Middle frontal gyrus (tissue), 1 donor: ENCODE measurements around the gene PCDHGC4.

ENCODE experiments used
- DNase-seq: peaks from one replicate; pipeline ENCODE4 v3.0.0-alpha.2; 2015; ENCODE audit warnings: low spot score; ENCODE audit errors: extremely low spot score

Gene PCDHGC4

DNA sequence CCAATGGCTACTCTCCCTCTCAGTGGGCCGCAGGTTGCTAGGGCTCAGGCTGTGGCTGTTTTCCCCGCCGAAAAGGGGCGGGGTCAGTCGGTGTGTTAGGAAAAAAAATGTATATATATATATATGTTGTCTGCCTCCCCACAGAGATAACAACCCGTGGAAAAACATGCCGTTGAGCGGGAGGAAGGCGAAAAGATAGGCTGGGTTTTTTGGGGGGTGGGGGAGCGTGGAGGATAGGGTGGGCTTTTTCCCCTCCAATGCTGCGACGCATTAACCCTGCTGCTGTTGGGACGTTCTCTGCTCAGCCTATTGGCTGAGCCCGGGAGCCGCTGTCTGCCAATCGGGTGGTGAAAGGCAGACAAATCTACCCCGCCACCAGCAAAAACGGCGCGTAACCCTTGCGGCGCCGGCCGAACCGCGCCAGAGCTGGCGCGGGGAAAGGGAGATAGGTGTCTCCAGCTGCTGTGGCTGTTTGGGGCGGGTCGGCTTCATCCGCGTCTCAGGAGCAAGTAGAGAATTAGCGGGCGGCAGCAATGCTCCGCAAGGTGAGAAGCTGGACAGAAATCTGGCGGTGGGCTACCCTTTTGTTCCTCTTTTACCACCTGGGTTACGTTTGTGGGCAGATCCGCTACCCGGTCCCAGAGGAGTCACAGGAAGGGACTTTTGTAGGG, at the start of gene PCDHGC4:
Gene PCDHGC4, plus strand, starts transcription at position 390 of the 671 bp plus-strand sequence. Its CDS starts 144 bp downstream, at position 534.
- DNase-seq: peak; percentile 68

DNA sequence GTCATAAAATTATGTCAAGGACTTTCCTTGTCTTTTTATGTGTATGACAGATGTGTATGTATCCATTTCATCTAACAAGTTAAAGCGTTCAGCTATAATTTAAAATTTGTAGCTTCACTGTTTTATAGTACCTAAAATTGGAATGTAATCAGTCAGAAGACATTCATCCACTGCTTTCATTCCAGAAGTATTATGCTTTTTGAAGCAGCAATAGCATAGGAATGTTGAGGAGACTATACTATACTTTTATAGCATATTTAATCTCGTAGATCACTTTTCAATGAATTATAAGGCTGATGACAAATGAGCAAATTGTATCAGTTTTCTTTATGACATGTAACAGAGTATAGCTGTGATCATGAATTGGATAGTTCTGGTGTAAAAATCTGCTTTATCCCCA, 47.6 kb upstream of the PCDHGC4 start:
- no peak for DNase-seq

DNA sequence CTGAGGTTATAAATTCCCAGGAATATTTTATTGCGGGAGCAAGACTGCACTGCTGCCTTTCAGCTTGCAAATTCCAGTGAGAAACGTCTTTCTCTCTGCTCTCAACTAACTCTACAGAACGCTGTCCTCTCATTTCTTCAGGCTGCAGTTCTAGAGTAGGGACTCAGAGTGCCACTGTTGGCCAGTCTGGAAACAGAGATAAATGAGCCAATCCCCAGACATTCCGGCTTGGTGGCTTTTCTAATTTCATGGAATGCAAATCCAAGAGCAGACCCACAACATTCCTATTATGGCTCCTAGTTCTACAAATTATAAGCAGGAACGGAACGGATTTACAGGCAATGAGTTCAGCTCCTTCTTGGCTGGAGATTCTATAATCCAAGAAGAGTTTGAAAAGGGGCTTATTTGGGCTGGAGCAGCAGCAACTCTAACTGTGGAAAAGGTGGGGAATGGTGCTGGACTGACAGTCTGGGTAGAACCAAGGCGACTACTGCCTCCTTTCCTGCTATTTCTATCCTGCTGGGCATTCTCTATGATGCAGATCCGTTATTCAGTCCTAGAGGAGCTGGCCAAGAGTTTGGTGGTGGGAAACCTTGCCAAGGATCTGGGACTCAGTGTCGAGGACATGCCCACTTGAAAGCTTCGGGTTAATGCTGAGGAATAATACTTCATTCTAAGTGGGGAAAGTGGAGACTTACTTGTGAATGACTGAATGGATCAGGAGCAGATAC, 45.3 kb upstream of the PCDHGC4 start:
- DNase-seq: no peak

DNA sequence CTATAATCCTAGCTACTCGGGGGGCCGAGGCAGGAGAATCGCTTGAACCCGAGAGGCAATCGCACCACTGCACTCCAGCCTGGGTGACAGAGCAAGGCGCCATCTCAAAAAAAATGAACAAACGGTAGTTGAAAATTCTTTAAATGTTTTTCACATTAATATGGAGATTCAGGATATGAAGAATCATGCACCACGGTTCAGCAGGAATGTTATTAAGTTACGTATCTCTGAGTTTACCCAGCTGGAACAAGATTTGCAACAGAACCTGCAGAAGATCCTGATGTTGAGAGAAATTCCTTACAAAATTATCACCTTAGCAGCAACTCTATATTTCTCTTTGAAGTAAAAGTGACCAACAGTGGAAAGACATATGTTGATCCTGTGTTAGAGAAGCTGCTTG, 44.5 kb upstream of the PCDHGC4 start:
- DNase-seq: no peak

DNA sequence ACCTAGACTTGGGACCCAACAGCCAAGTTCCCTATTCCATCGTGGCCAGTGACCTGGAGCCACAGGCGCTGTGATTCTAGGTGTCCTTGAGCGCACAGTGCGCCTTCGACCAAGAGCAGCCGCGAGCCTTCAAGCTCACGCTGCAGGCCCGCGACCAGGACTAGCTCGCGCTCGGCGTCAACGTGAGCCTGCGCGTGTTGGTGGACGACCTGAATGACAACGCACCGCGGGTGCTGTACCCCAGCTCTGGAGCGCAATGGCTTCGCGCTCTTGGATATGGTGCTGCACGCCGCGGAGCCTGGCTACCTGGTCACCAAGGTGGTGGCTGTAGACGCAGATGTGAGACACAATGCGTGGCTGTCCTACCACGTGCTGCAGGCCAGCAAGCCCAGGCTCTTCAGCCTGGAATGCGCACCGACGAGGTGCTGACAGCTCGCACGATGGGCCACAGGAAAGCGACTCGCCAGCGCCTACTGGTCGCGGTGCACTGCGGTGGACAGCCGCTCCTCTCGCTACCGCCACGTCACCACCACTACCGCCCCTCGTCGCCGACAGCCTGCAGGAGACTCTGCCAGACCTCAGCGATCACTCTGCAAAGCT, 43.2 kb upstream of the PCDHGC4 start:
- no peak for DNase-seq

DNA sequence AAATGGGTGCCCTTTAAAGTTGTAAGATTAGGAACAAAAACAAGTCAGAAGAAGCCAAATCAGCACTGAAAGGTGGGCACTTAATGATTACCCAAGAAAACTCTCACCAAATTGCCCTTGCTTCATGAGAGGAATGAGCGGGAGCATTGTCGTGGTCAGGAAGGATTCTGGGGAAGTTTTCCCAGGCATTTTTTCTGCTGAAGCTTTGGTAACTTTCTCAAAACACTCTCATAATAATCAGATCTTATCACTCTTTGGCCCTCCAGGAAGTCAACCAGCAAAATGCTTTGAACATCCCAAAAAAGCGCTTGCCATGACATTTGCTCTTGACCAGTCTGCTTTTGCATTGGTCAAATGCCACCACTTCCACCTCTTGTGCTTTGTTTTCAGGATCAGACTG, 19.5 kb upstream of the PCDHGC4 start:
- no peak for DNase-seq

DNA sequence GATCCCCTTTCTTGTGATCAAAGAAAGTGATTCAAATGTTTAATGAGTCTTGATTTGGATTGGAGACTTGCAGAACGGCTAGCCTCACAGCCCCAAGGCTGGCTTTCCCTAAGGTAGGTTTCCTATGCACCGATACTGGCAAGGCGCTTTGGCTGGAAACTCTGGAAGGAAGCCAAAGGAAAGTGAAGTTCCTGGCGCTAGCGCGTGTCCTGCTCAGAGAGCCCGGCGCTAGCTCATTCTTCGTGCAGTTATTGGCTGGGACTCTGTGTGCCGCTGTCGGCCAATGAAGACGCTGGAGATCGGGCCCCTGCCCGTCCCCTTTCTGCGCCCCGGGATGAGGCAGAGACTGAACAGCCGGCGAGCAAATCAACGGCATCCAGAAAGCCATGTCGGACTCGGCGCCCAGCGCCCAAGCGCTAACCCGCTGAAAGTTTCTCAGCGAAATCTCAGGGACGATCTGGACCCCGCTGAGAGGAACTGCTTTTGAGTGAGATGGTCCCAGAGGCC, 9.2 kb upstream of the PCDHGC4 start, which contains the start of gene PCDHGC3:
Gene PCDHGC3, plus strand, starts transcription at position 342 of the 507 bp plus-strand sequence. Its CDS starts 151 bp downstream, at position 493.
- peak; percentile 87 for DNase-seq

DNA sequence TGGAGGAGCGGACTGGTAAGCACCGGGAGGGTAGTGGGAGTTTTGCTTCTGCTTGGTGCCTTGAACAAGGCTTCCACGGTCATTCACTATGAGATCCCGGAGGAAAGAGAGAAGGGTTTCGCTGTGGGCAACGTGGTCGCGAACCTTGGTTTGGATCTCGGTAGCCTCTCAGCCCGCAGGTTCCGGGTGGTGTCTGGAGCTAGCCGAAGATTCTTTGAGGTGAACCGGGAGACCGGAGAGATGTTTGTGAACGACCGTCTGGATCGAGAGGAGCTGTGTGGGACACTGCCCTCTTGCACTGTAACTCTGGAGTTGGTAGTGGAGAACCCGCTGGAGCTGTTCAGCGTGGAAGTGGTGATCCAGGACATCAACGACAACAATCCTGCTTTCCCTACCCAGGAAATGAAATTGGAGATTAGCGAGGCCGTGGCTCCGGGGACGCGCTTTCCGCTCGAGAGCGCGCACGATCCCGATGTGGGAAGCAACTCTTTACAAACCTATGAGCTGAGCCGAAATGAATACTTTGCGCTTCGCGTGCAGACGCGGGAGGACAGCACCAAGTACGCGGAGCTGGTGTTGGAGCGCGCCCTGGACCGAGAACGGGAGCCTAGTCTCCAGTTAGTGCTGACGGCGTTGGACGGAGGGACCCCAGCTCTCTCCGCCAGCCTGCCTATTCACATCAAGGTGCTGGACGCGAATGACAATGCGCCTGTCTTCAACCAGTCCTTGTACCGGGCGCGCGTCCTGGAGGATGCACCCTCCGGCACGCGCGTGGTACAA, 8.5 kb upstream of the PCDHGC4 start:
- DNase-seq: no peak

DNA sequence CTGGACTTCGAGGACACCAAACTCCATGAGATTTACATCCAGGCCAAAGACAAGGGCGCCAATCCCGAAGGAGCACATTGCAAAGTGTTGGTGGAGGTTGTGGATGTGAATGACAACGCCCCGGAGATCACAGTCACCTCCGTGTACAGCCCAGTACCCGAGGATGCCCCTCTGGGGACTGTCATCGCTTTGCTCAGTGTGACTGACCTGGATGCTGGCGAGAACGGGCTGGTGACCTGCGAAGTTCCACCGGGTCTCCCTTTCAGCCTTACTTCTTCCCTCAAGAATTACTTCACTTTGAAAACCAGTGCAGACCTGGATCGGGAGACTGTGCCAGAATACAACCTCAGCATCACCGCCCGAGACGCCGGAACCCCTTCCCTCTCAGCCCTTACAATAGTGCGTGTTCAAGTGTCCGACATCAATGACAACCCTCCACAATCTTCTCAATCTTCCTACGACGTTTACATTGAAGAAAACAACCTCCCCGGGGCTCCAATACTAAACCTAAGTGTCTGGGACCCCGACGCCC, 7.7 kb upstream of the PCDHGC4 start:
- no peak for DNase-seq

DNA sequence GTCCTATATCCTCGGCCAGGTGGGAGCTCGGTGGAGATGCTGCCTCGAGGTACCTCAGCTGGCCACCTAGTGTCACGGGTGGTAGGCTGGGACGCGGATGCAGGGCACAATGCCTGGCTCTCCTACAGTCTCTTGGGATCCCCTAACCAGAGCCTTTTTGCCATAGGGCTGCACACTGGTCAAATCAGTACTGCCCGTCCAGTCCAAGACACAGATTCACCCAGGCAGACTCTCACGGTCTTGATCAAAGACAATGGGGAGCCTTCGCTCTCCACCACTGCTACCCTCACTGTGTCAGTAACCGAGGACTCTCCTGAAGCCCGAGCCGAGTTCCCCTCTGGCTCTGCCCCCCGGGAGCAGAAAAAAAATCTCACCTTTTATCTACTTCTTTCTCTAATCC, 7.0 kb upstream of the PCDHGC4 start:
- DNase-seq: no peak

DNA sequence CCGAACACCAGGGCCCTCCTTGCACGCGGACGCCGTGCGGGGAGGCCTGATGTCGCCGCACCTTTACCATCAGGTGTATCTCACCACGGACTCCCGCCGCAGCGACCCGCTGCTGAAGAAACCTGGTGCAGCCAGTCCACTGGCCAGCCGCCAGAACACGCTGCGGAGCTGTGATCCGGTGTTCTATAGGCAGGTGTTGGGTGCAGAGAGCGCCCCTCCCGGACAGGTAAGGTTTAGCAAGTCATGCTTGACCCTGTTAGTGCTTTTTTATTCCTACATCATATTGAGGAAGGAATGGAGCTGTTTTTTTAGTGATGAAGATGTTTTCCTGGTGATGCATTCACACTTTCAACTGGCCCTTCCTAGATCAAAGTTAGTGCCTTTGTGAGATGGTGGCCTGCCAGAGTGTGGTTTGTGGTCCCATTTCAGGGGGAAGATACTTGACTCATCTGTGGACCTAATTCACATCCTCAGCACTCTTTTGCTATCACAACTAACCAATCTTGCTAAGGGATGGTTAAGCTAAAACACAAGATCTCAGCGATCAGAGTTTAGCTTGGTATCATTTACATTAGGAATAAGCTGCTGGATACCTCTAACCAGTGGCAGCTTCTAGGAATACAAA, 6.4 kb upstream of the PCDHGC4 start:
- DNase-seq: no peak

DNA sequence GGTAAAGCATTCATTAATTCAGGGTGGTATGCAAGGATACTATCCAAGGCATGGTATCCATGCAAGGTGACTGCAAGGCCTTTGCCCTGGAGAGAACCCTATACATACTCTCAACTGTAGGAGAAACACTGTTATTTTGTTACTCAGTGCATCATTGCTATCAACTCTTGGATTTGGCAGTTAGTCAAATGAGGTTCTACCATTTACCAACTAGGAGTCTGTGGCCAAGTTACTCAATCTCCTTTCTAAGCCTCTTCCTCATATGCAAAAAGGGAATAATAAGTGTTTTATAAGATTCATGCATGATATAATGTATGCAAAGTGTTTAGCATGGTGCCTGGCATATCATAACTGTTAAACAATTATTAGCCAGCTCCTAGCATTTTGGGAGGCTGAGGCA, 5.1 kb upstream of the PCDHGC4 start:
- no peak for DNase-seq

DNA sequence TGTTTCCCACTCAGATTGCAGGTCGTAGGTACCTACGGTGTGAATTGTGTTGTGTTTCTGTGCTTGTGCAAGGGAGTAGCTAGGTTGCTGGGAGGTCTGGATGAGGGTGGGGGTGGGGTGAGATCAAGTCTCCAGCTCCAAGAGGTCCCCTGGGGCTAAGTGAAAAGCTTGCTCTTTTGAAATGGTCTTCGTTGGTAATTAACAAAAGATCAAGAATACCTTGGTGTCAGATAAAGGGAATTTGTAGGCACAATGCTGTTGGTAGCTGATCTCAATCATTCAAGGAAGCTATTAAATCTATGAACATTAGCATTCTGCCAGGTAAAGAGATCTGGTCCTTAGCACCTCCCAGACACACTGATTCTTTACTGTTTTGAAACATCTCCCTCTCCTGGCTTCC, 928 bp upstream of the PCDHGC4 start:
- no peak for DNase-seq

DNA sequence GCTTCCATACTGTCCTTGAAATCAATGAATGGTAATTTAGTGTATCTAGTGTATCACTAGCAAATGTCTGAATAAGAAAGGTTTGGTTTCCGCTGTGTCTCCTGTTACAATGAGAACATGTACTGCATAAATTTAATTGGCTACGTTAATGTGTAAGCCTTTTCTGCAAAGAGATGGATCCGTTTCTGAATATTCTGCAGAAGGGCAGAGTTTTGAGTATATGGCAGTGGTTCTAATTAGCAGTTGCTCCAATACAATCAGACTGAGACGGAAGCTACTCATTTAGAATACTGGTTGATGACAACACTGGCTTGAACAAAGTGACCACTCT, 555 bp upstream of the PCDHGC4 start:
- DNase-seq: no peak

DNA sequence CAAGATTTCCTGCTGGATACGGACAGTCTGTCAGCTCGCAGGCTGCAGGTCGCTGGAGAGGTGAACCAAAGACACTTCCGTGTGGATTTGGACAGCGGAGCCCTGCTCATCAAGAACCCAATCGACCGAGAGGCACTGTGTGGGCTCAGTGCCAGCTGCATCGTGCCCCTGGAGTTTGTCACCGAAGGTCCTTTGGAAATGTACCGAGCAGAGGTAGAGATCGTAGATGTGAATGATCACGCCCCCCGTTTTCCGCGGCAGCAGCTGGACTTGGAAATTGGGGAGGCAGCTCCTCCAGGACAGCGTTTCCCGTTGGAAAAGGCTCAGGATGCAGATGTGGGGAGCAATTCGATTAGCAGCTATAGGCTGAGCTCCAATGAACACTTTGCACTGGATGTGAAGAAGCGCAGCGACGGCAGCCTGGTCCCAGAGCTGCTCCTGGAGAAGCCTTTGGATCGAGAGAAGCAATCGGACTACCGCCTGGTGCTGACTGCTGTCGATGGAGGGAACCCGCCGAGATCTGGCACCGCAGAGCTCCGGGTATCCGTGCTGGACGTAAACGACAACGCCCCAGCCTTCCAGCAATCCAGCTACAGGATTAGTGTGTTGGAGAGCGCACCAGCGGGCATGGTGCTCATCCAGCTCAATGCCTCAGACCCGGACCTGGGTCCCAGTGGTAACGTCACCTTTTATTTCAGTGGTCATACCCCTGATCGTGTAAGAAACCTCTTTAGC, 658 bp downstream of the PCDHGC4 start:
- DNase-seq: no peak

DNA sequence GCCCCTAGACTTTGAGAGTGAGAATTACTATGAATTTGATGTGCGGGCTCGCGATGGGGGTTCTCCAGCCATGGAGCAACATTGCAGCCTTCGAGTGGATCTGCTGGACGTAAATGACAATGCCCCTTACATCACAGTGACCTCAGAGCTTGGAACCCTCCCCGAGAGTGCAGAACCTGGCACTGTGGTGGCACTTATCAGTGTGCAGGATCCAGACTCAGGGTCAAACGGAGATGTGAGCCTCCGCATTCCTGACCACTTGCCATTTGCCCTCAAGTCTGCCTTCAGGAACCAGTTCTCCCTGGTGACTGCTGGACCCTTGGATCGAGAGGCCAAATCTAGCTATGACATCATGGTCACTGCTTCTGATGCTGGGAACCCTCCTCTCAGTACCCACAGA, 1.3 kb downstream of the PCDHGC4 start:
- no peak for DNase-seq

DNA sequence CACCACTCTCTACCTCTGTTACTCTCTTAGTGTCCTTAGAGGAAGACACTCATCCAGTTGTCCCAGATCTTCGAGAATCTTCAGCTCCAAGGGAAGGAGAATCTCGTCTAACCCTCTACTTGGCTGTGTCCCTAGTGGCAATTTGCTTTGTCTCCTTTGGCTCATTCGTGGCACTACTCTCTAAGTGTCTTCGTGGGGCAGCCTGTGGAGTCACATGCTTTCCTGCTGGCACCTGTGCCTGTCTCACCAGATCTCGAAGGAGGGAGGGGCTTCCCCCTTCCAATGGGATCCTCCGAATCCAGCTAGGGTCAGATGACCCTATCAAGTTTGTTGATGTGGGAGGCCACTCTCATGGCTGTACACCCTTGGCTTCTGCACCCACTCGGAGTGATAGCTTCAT, 2.3 kb downstream of the PCDHGC4 start:
- DNase-seq: no peak

DNA sequence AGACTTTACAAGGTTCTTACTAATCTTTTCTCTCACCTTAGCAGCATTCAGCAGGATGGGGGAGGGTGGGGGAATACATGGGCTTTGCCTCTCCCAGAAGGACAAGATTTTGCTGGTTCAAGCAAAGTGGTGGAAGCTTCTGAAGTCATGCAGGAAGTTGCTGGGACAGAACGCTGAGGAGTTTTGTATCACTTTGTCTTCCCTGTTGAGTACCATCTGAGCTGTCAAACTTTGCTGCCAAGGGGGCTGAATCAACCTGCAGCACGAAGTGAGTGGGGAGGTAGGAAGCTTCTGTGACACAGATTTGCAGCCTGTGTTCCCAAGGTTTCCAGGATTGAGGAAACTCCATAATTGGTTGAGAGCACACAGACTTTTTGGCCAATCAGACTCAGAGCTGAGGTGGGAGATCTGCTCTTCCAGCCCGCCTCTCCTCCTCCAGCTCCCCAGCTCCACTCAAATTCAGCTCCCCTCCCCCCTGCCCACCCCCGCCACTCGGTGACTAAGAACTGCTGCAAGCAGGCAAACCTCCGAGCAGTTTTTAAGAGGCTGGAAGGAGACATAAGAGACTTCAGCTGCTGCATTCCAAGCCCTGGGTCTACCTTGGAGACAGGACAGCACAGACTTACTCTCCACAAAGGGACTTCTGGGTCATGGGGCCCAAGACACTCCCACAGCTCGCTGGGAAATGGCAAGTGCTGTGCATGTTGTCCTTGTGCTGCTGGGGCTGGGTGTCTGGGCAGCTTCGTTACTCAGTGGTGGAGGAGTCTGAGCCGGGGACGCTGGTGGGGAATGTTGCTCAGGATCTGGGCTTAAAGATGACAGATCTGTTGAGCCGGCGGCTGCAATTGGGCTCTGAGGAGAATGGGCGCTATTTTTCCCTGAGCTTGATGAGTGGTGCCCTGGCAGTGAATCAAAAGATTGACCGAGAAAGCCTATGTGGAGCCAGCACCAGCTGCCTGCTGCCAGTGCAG, 4.0 kb downstream of the PCDHGC4 start, which contains the start of gene PCDHGC5:
Gene PCDHGC5, plus strand, starts transcription at position 491 of the 971 bp plus-strand sequence. Its CDS starts 160 bp downstream, at position 651.
- DNase-seq: peak; percentile 63

DNA sequence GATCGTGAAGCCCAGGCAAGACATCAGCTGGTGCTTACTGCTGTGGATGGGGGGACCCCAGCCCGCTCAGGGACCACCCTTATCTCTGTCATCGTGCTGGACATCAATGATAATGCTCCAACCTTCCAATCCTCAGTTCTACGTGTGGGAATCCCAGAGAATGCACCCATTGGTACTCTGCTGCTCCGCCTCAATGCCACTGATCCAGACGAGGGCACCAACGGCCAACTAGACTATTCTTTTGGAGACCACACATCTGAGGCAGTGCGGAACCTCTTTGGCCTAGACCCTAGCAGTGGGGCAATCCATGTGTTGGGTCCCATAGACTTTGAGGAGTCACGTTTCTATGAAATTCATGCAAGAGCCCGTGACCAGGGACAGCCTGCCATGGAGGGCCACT, 5.0 kb downstream of the PCDHGC4 start:
- DNase-seq: no peak
